ENCODE results near the gene HOXD13.

DNA sequence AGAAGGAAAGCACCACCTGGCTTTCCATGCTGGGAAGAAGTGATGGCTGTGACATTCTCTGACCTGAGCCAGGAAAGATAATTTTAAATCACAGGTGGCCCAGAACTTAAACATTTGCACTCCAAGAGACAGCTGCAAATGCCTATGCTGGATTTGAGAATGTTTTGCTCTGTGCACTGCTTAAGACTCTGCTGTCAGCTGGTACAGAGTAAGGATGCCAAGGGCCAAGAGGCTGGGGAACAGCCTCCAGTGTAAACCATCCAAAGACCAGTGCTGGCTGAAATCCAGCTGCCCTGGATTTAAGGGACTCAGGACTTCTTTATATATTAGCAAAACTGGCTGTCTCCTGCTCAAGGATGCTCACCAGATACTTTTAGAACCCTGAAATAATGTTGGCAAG is 40.9 kb downstream of the HOXD13 start:
- TF ChIP-seq, protein P1, sequence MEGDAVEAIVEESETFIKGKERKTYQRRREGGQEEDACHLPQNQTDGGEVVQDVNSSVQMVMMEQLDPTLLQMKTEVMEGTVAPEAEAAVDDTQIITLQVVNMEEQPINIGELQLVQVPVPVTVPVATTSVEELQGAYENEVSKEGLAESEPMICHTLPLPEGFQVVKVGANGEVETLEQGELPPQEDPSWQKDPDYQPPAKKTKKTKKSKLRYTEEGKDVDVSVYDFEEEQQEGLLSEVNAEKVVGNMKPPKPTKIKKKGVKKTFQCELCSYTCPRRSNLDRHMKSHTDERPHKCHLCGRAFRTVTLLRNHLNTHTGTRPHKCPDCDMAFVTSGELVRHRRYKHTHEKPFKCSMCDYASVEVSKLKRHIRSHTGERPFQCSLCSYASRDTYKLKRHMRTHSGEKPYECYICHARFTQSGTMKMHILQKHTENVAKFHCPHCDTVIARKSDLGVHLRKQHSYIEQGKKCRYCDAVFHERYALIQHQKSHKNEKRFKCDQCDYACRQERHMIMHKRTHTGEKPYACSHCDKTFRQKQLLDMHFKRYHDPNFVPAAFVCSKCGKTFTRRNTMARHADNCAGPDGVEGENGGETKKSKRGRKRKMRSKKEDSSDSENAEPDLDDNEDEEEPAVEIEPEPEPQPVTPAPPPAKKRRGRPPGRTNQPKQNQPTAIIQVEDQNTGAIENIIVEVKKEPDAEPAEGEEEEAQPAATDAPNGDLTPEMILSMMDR (IDR thresholded peaks at IDR 0.05; ENCODE audit: extremely low read depth in 1 of 2, insufficient read depth in 1 of 2, low read depth in 1 of 2, low read length in 2 of 2) = no peak
- TF ChIP-seq MYC (IDR thresholded peaks at IDR 0.05; ENCODE audit: low read depth, low read length) = no peak
- TF ChIP-seq POLR2AphosphoS5 (IDR thresholded peaks at IDR 0.05; ENCODE audit: insufficient read depth, low read depth, low read length) = no peak
- TF ChIP-seq EZH2 (IDR thresholded peaks at IDR 0.05; ENCODE audit: borderline replicate concordance, low read depth, low read length, severe bottlenecking) = no peak
- TF ChIP-seq POLR2A (IDR thresholded peaks at IDR 0.05; ENCODE audit: low read depth, low read length) = no peak
- no peak for TF ChIP-seq JUN (IDR thresholded peaks at IDR 0.05; ENCODE audit: borderline replicate concordance, insufficient read depth, insufficient read length, low read depth)
- no peak for TF ChIP-seq FOS (IDR thresholded peaks at IDR 0.05; ENCODE audit: borderline replicate concordance, insufficient read depth, low read length)
